Measurements from ENCODE around the gene MRPS14.
"Not testable (repeated sequence)": the region's sequence is repeated elsewhere in the genome, so short reads cannot be mapped to it uniquely, and the experiment has no call there.

Gene MRPS14

DNA sequence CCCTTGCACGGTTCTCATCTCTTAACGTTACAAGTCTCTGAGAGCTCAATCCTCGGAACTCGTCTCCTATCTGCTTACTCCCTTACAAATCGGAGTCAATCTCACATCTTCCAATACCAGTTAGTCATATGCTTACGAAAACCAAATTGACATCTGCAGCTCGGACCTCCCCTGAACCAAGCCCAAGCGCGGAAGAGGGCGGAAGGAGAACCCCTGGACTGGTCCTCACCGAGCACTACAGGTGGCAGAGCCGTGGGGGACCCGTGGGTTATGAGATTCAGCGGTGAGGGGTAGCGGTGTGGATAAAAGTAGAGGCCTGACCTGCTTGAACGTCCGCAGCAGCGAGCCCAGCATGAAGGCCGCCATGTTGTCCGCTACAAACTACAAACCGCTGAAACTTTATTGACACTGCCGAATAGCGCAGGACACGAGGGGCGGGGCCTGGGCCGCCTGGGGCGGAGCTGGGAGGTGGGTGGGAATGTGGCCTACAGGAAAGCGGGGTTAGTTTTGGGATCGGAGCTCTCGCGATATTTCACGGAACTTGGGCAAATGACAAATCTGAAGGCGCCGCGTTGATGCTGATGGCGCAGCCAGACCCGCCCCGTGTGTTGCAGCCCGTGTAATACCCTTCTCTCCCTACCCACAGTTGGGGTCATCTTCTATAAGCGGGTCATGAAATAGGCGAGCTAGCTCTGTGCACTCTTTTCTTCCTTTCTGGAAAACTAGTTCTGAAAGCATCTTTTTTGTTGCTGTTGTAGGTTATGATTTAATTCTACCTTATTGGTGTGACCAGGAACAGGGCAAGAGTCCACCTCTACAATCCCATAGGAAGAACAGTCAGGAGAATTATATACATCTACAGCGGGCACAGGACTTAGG, at the start of gene MRPS14:
TSS of gene MRPS14 (minus strand) at position 383 of the 879 bp plus-strand sequence. CDS start at position 366, 17 bp downstream.
- Mint-ChIP-seq H3K4me1 (ENCODE audit: low read depth) (peaks cover 23% of the 10 kb centered on the region), H3K9me3 (no peaks in the 10 kb centered on the region), H3K27ac (peak within 1 kb of the TSS; percentile 85), H3K36me3 (ENCODE audit: low read depth) (peaks cover 10% of the 10 kb centered on the region), H3K4me3 (peak within 1 kb of the TSS; percentile 93), H3K27me3 (ENCODE audit: low read depth) (no peaks in the 10 kb centered on the region)

DNA sequence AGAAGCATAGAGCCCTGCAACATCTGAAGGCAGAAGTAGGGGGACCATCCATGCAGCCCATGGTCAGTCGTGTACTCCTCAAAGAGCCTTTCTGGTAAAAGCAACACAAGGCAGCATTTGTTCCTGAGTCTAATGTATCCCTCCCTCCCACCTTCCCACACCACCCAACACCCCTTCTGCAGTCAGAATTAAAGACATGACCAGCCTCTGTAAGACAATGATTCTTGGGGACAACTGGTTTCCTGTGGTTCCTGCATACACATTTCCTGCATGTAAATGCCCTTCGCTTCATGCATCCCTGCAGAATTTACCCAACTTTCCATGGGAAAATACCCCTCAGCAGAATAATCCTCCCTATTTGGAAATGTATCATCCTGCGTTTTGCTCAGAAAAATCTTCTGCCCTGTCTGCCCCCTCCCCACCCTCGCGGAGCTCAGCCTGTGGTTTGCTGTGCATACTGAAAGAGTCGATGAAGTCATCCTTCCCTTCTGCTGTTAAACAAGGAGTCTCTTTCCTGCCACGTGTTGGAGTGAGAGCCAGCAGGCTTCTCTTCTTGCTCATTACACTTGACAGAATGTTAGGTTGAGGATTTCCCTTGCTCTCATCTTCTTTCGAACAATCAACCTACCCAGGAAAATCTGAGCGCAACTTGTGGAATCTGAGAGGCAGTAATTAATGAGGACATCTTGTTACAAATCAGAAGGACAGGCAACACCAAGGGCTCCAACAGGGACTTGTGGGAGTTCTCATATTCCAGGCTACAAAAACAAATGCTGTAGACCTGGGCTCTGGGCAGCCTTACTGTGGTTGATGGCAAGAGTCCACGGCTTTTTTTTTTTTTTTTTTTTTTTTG, 49.1 kb upstream of the MRPS14 start:
- H3K27ac Mint-ChIP-seq = no peak overlapping the region
- H3K4me3 Mint-ChIP-seq = peak overlapping the region; percentile 64
- no peaks in the 10 kb centered on the region for H3K9me3 Mint-ChIP-seq
- H3K36me3 Mint-ChIP-seq (ENCODE audit: low read depth) = no peaks in the 10 kb centered on the region
- H3K4me1 Mint-ChIP-seq (ENCODE audit: low read depth) = peaks cover 17% of the 10 kb centered on the region
- peaks cover 12% of the 10 kb centered on the region for H3K27me3 Mint-ChIP-seq (ENCODE audit: low read depth)

- H3K27ac Mint-ChIP-seq = no peak overlapping the region
These were observed 48.2 kb upstream of the MRPS14 start for GRCh38 chr1:175071276-175071943.

GRCh38 chr1:175070818-175071217, 47.6 kb upstream of the MRPS14 start:
- H3K27me3 Mint-ChIP-seq (ENCODE audit: low read depth) = peaks cover 22% of the 10 kb centered on the region
- no peaks in the 10 kb centered on the region for H3K36me3 Mint-ChIP-seq (ENCODE audit: low read depth)
- H3K27ac Mint-ChIP-seq = no peak overlapping the region
- H3K9me3 Mint-ChIP-seq = no peaks in the 10 kb centered on the region
- no peak overlapping the region for H3K4me3 Mint-ChIP-seq
- H3K4me1 Mint-ChIP-seq (ENCODE audit: low read depth) = peaks cover 17% of the 10 kb centered on the region

More at GRCh38 chr1:175071276-175071943, 48.2 kb upstream of the MRPS14 start:
- Mint-ChIP-seq H3K4me3 (no peak overlapping the region), H3K36me3 (ENCODE audit: low read depth) (no peaks in the 10 kb centered on the region), H3K27me3 (ENCODE audit: low read depth) (peaks cover 17% of the 10 kb centered on the region), H3K4me1 (ENCODE audit: low read depth) (peaks cover 17% of the 10 kb centered on the region), H3K9me3 (no peaks in the 10 kb centered on the region)

GRCh38 chr1:175067362-175068106, 44.3 kb upstream of the MRPS14 start, which contains the start of gene TNN:
Gene TNN (plus strand): TSS chr1:175067833. CDS start chr1:175077419, 9,586 bp downstream.
- Mint-ChIP-seq H3K4me1 (ENCODE audit: low read depth) (peaks cover 11% of the 10 kb centered on the region), H3K27me3 (ENCODE audit: low read depth) (peaks cover 23% of the 10 kb centered on the region), H3K36me3 (ENCODE audit: low read depth) (no peaks in the 10 kb centered on the region), H3K9me3 (no peaks in the 10 kb centered on the region), H3K4me3 (no peak within 1 kb of the TSS), H3K27ac (no peak within 1 kb of the TSS)

DNA sequence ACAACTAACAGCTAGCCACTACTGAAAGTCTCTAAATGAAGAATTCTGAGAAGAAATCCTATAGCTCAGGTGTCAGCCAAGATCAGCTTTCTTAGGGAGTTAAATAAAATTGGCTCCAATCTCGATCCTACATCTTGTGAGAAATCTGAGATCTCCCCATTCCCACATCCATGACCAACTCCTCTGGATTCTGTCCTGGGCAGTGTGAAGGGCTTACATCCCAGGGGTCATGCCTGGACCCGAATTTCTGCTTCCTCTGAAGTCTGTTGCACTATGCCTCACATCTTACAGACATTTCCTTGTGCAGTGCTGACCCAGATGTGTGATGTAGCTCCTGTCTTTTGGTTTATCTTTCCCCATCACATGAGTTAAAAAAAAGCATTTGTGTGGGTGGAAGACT, 39.6 kb upstream of the MRPS14 start:
- Mint-ChIP-seq H3K9me3 (no peaks in the 10 kb centered on the region), H3K4me3 (no peak overlapping the region), H3K36me3 (ENCODE audit: low read depth) (no peaks in the 10 kb centered on the region), H3K27ac (no peak overlapping the region), H3K27me3 (ENCODE audit: low read depth) (peaks cover 29% of the 10 kb centered on the region), H3K4me1 (ENCODE audit: low read depth) (no peaks in the 10 kb centered on the region)

GRCh38 chr1:175062339-175062738, 39.1 kb upstream of the MRPS14 start:
- Mint-ChIP-seq H3K27ac (no peak overlapping the region), H3K4me3 (no peak overlapping the region), H3K9me3 (no peaks in the 10 kb centered on the region), H3K4me1 (ENCODE audit: low read depth) (no peaks in the 10 kb centered on the region), H3K27me3 (ENCODE audit: low read depth) (peaks cover 34% of the 10 kb centered on the region), H3K36me3 (ENCODE audit: low read depth) (no peaks in the 10 kb centered on the region)

DNA sequence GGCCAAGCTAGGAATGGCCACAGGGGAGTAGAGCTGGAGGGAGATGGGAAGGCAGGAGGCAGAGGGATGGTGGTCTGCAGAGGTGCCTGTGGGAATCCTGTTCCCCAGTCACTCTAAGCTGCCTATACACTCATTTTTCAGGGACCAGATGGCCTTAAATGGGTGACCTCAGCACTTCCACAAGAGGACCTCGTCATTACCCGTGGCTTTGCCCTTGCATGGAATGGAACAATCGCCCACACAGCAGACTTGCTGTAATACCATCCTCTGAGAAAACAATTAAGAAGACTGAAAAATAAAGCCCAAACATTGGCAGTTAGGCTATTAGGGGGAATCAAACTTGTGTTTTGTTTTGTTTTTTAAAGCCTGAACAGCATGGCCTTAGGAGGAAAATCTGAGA, 31.5 kb upstream of the MRPS14 start:
- Mint-ChIP-seq H3K4me3 (no peak overlapping the region), H3K4me1 (ENCODE audit: low read depth) (no peaks in the 10 kb centered on the region), H3K36me3 (ENCODE audit: low read depth) (no peaks in the 10 kb centered on the region), H3K9me3 (no peaks in the 10 kb centered on the region), H3K27me3 (ENCODE audit: low read depth) (peaks cover 43% of the 10 kb centered on the region), H3K27ac (no peak overlapping the region)

GRCh38 chr1:175050992-175051391, 27.8 kb upstream of the MRPS14 start:
- Mint-ChIP-seq H3K27ac (no peak overlapping the region), H3K9me3 (no peaks in the 10 kb centered on the region), H3K36me3 (ENCODE audit: low read depth) (no peaks in the 10 kb centered on the region), H3K4me3 (no peak overlapping the region), H3K27me3 (ENCODE audit: low read depth) (peaks cover 49% of the 10 kb centered on the region), H3K4me1 (ENCODE audit: low read depth) (no peaks in the 10 kb centered on the region)

- Mint-ChIP-seq H3K27me3 (ENCODE audit: low read depth) (peaks cover 32% of the 10 kb centered on the region), H3K4me1 (ENCODE audit: low read depth) (no peaks in the 10 kb centered on the region), H3K27ac (no peak overlapping the region), H3K4me3 (no peak overlapping the region), H3K36me3 (ENCODE audit: low read depth) (no peaks in the 10 kb centered on the region), H3K9me3 (no peaks in the 10 kb centered on the region)
These were observed 22.3 kb upstream of the MRPS14 start for GRCh38 chr1:175045519-175045918.

DNA sequence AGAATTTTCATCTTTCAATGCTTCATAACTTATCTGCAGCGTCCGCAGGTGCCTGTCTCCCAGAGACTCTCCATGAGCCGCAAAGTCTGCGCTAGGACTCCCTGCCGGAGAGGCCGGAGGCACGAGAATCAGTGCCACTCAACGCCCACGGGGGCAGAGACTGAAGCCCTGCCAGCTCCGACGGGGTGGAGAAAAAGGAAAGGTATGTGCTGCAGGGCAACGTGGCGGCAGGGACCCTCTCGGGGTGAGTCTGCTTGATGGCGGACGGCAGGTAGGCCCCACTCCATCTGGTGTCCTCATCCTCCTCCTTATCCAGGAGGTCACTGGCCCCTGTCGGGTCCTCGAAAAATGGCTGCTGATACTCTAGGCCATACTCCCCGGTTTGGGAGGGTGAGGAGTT, 21.9 kb upstream of the MRPS14 start:
- Mint-ChIP-seq H3K27ac (no peak overlapping the region), H3K27me3 (ENCODE audit: low read depth) (peaks cover 32% of the 10 kb centered on the region), H3K4me1 (ENCODE audit: low read depth) (no peaks in the 10 kb centered on the region), H3K36me3 (ENCODE audit: low read depth) (no peaks in the 10 kb centered on the region), H3K9me3 (no peaks in the 10 kb centered on the region), H3K4me3 (no peak overlapping the region)

GRCh38 chr1:175044591-175044990, 21.4 kb upstream of the MRPS14 start:
- not testable (repeated sequence) for H3K27ac Mint-ChIP-seq; H3K4me1 Mint-ChIP-seq (ENCODE audit: low read depth); H3K36me3 Mint-ChIP-seq (ENCODE audit: low read depth); H3K4me3 Mint-ChIP-seq; H3K9me3 Mint-ChIP-seq
- H3K27me3 Mint-ChIP-seq (ENCODE audit: low read depth) = peaks cover 29% of the 10 kb centered on the region

DNA sequence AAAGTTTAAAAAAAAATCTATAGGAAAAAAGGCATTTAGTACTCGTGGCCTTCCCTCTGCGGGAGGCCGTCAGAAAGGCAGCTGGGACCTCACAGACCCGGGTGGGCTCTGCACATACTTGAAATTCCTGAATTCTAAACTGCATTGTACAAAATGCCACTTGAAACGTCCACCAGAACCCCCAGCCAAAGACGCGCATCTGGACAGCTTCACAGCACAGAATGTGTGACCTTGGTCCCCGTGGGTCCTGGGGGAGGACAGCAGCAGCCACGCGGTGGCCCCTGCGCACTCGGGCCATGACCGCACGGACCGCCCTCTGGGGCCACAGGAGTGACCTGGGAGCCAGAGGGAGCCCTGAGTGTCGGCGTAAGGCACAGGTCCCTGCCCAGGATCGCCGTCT, 20.6 kb upstream of the MRPS14 start:
- no peaks in the 10 kb centered on the region for H3K9me3 Mint-ChIP-seq
- no peak overlapping the region for H3K4me3 Mint-ChIP-seq
- no peak overlapping the region for H3K27ac Mint-ChIP-seq
- H3K4me1 Mint-ChIP-seq (ENCODE audit: low read depth) = no peaks in the 10 kb centered on the region
- no peaks in the 10 kb centered on the region for H3K36me3 Mint-ChIP-seq (ENCODE audit: low read depth)
- peaks cover 22% of the 10 kb centered on the region for H3K27me3 Mint-ChIP-seq (ENCODE audit: low read depth)

DNA sequence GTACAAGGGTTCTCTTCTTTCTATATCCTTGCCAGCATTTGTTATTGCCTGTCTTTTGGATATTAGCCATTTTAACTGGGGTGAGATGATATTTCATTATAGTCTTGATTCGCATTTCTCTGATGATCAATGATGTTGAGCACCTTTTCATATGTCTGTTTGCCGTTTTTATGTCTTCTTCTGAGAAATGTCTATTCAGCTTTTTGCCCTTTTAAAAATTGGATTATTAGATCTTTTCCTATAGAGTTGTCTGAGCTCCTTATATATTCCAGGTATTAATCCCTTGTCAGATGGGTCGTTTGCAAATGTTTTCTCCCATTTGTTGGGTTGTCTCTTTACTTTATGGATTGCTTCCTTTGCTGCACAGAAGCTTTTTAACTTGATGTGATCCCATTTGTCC, 19.4 kb upstream of the MRPS14 start:
- H3K9me3 Mint-ChIP-seq = no peaks in the 10 kb centered on the region
- no peak overlapping the region for H3K27ac Mint-ChIP-seq
- no peaks in the 10 kb centered on the region for H3K36me3 Mint-ChIP-seq (ENCODE audit: low read depth)
- H3K4me3 Mint-ChIP-seq = no peak overlapping the region
- peaks cover 10% of the 10 kb centered on the region for H3K27me3 Mint-ChIP-seq (ENCODE audit: low read depth)
- H3K4me1 Mint-ChIP-seq (ENCODE audit: low read depth) = no peaks in the 10 kb centered on the region
